Right atrium auricular region (tissue), 2 donors: ENCODE measurements around the gene ARHGDIA. TPM values are rescaled to one million over a fixed set of nuclear protein-coding genes. Genes with fewer than 3 reads are reported as not detected.

Experiments
- DNase-seq: peaks from one replicate; pipeline ENCODE4 v3.0.0-alpha.2; 2019; ENCODE audit warnings: low spot score
- H3K27ac ChIP-seq, 2 donors: fragments of 200-600 bp; sonication (generic); 1 replicate in 1 of 2; 2 replicates in 1 of 2; pipeline ENCODE4 v1.5.1; 2016 to 2019
- H3K27me3 ChIP-seq, 2 donors: fragments of 200-600 bp; sonication (generic); one replicate each; pipeline versions ENCODE4 v1.5.1 to v1.6.0; 2017 to 2019
- H3K36me3 ChIP-seq: fragments of 200-600 bp; sonication (generic); one replicate; pipeline ENCODE4 v1.5.1; 2016
- H3K4me1 ChIP-seq, 2 donors: fragments of 200-600 bp; sonication (generic); one replicate each; pipeline versions ENCODE4 v1.5.1 to v1.6.0; 2017 to 2019
- H3K4me3 ChIP-seq, 2 donors: fragments of 200-600 bp; sonication (generic); 1 replicate in 1 of 2; 2 replicates in 1 of 2; pipeline ENCODE4 v1.5.1; 2017 to 2019; ENCODE audit warnings: mild to moderate bottlenecking in 1 of 2, moderate library complexity in 1 of 2
- H3K9me3 ChIP-seq, 2 donors: fragments of 200-600 bp; sonication (generic); one replicate each; pipeline ENCODE4 v1.5.1; 2019
- total RNA-seq, 2 donors: library from RNA; depleted of rRNA; stranded (reverse); fragments of >200 nt; gene quantifications; one replicate each; pipeline ENCODE4 v1.1.0, GENCODE V29; 2016
- TF ChIP-seq, protein P1 (sequence below), 2 donors: fragments of 200-600 bp; sonication (generic); IDR thresholded peaks; one replicate each; pipeline ENCODE4 v1.5.1; 2019; ENCODE audit warnings: antibody characterized with exemption in 2 of 2

ARHGDIA gene
- total RNA-seq, 2 donors from 2014 or later: 59.4 to 145 TPM

- TF ChIP-seq, protein P1, sequence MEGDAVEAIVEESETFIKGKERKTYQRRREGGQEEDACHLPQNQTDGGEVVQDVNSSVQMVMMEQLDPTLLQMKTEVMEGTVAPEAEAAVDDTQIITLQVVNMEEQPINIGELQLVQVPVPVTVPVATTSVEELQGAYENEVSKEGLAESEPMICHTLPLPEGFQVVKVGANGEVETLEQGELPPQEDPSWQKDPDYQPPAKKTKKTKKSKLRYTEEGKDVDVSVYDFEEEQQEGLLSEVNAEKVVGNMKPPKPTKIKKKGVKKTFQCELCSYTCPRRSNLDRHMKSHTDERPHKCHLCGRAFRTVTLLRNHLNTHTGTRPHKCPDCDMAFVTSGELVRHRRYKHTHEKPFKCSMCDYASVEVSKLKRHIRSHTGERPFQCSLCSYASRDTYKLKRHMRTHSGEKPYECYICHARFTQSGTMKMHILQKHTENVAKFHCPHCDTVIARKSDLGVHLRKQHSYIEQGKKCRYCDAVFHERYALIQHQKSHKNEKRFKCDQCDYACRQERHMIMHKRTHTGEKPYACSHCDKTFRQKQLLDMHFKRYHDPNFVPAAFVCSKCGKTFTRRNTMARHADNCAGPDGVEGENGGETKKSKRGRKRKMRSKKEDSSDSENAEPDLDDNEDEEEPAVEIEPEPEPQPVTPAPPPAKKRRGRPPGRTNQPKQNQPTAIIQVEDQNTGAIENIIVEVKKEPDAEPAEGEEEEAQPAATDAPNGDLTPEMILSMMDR (IDR thresholded peaks at IDR 0.05): no peak
- no peaks in the 10 kb centered on the region for H3K27me3 ChIP-seq
- no peaks in the 10 kb centered on the region for H3K9me3 ChIP-seq
- H3K27ac ChIP-seq: peak overlapping the region; percentile 93 to 95
- peaks cover 26% of the 10 kb centered on the region for H3K36me3 ChIP-seq
- no peak overlapping the region for H3K4me3 ChIP-seq
- no peak for DNase-seq
- H3K4me1 ChIP-seq: peaks cover 0 to 60% of the 10 kb centered on the region in 2 donors
Observed at GRCh38 chr17:81867991-81868673, 3.0 kb downstream of the ARHGDIA start.

DNA sequence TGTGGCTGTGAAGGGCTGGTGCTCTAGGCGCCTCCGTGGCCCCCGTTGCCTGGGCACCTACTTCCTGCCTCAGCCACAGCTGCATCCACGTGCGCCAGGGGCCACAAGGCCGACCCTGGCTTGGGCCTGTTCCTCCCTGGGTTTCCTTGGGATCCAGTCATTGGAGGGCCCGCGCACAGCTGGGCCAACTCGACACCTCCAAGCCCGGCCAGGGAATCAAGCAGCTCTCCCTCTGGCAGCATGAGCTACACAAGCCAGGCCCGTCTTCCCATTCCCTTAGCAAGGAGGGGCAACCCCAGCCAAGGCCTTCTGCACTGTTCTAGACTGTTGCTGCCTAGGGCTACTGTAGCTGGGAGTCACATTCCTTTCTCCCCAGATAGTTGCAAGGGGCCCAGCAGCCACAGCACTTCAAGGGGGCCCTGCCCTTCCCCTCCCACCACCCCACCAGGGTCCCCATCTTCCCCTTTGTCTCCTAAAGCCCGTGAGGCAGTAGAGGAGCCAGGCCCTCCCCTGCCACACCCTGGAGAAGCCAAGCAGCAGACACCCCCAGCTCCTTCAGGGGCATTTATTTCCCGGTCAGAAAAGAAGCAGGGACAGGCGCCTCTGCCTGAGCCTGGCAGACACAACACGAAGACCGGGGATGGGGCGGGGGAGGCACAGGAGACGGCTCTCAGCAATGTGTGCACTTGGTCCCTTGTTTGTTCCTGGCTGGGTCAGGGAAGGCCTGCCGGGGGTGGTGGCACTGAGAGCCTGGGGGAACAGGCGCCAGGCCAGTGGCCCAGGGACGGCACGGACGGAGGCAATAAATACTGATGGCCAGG lies 3.8 kb downstream of the ARHGDIA start:
- Histone ChIP-seq H3K9me3 (no peaks in the 10 kb centered on the region), H3K4me3 (no peak overlapping the region), H3K4me1 (peaks cover 0 to 60% of the 10 kb centered on the region in 2 donors), H3K36me3 (peaks cover 26% of the 10 kb centered on the region), H3K27me3 (no peaks in the 10 kb centered on the region), H3K27ac (peak overlapping the region; percentile 93 to 95)
- DNase-seq: no peak
- TF ChIP-seq, protein P1 (IDR thresholded peaks at IDR 0.05): no peak

DNA sequence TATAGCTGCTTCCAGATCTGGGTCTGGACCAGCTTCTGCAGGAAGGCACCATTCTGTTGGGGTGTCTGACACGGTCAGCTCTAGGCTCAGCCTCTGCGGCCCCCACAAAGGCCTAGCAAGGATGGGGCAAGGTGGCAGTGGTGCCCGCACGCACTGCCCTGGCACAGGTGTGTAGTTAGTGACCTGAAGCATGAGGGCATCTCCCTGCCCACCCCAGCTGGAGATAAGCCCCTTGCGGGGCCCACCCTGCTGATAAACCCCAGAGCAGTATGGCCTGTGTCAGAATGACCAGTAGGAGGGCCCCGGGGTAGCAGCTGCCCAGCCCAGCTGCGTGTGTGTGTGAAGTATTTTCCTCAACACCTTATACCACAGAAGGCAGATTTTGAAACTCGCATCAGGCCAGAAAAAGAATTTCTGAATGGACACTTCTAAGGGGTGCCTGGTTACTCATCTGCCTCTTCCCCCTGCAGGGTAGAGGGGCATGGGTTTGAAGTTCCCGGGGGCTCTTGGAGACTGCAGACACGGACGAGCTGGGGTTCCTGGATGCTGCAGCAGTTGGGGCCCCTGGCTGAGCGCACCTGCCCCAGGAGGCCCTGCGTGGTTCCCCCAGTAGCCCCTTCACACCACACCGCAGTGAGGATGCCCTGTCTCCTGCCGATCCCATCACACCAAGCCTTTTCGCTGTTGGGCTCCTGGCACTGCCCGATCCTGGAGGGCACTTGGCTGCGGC lies 4.5 kb downstream of the ARHGDIA start:
- Histone ChIP-seq H3K27me3 (no peaks in the 10 kb centered on the region), H3K9me3 (no peaks in the 10 kb centered on the region), H3K36me3 (peaks cover 26% of the 10 kb centered on the region), H3K27ac (peak overlapping the region; percentile 93 to 95), H3K4me1 (peaks cover 0 to 62% of the 10 kb centered on the region in 2 donors), H3K4me3 (no peak overlapping the region)
- TF ChIP-seq, protein P1 (IDR thresholded peaks at IDR 0.05): no peak
- DNase-seq: no peak

DNA sequence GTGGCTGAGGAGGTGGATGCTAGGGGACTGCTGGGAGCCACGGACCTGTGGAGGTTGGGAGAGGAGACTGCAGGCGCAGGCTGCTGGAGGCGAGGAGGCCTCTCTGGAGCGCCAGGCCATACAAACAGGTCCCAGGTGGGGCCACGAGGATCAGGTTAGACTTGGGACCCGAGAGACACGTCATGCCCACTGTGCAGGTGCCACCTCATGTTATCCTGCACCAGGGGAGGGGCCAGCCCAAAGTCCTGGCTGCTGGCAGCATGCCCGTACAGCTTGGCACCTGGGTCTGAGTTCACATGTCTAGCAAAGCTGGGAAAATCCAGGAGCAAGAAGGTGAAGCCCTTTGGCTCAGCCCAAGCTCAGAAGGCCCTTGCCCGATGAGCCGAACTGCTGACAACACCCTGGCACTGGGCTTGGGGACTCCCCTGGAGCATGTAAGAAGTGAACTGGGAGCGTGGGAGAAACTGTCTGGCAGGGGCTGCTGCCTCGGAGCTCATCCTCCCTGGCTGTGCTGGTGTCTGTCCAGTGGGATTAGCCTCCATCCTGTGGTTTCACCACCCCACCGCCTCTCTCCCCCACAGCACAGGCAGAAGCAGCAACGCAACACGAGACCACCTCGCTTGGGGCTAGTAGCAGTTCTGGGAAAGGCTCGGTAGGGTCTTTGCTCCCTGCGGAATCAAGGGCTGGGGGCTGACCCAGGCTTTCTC lies 5.3 kb downstream of the ARHGDIA start:
- DNase-seq: no peak
- peak overlapping the region in 1 of 2 donors; percentile 95 for H3K27ac ChIP-seq

GRCh38 chr17:81865358-81865732 lies 5.8 kb downstream of the ARHGDIA start:
- no peaks in the 10 kb centered on the region for H3K27me3 ChIP-seq
- H3K36me3 ChIP-seq: peaks cover 26% of the 10 kb centered on the region

More for the DNA sequence above, 5.3 kb downstream of the ARHGDIA start:
- Histone ChIP-seq H3K4me1 (peaks cover 0 to 65% of the 10 kb centered on the region in 2 donors), H3K9me3 (no peaks in the 10 kb centered on the region), H3K27me3 (no peaks in the 10 kb centered on the region), H3K36me3 (peaks cover 26% of the 10 kb centered on the region), H3K4me3 (no peak overlapping the region)
- TF ChIP-seq, protein P1 (IDR thresholded peaks at IDR 0.05): no peak

More at GRCh38 chr17:81865358-81865732, 5.8 kb downstream of the ARHGDIA start:
- Histone ChIP-seq H3K9me3 (no peaks in the 10 kb centered on the region), H3K4me1 (peaks cover 0 to 63% of the 10 kb centered on the region in 2 donors), H3K27ac (no peak overlapping the region), H3K4me3 (no peak overlapping the region)
- TF ChIP-seq, protein P1 (IDR thresholded peaks at IDR 0.05): no peak
- no peak for DNase-seq
